Occipital lobe (tissue), 2 donors: ENCODE measurements around the gene SLC27A1. TPM values are rescaled to one million over a fixed set of nuclear protein-coding genes. Genes with fewer than 3 reads are reported as not detected.
"Not testable (repeated sequence)": the region's sequence is repeated elsewhere in the genome, so short reads cannot be mapped to it uniquely, and the experiment has no call there.

Experiments used
- DNase-seq: peaks from one replicate; lab custom pipeline; 2025; lab: John Stamatoyannopoulos, UW
- total RNA-seq: library from RNA; depleted of rRNA; stranded (reverse); fragments of >200 nt; gene quantifications from one replicate; pipeline ENCODE4 v1.2.3, GENCODE V29; 2014

Gene SLC27A1
- total RNA-seq, 1 donor from 2014 or later: 14.2 TPM

DNA sequence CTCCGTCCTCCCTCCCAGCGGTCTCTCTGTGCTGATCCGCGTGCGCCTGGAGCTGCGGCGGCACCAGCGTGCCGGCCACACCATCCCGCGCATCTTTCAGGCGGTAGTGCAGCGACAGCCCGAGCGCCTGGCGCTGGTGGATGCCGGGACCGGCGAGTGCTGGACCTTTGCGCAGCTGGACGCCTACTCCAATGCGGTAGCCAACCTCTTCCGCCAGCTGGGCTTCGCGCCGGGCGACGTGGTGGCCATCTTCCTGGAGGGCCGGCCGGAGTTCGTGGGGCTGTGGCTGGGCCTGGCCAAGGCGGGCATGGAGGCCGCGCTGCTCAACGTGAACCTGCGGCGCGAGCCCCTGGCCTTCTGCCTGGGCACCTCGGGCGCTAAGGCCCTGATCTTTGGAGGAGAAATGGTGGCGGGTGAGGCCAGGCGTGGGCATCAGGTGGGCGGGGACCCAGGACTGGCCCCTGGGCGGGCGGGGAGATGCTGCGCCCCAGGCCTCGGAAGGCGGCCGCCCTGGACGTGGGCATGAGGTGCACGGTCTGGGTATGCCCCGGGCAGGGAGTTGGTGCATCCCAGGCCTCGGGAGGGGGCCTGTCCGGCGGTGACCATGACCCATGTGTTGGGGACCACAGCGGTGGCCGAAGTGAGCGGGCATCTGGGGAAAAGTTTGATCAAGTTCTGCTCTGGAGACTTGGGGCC is 16.4 kb downstream of the SLC27A1 start:
- DNase-seq: no peak

- no peak for DNase-seq
These were observed 17.2 kb downstream of the SLC27A1 start for GRCh38 chr19:17487284-17488121.

GRCh38 chr19:17488593-17489391 is 18.5 kb downstream of the SLC27A1 start:
- no peak for DNase-seq

GRCh38 chr19:17489392-17490030 is 19.2 kb downstream of the SLC27A1 start:
- DNase-seq: no peak

DNA sequence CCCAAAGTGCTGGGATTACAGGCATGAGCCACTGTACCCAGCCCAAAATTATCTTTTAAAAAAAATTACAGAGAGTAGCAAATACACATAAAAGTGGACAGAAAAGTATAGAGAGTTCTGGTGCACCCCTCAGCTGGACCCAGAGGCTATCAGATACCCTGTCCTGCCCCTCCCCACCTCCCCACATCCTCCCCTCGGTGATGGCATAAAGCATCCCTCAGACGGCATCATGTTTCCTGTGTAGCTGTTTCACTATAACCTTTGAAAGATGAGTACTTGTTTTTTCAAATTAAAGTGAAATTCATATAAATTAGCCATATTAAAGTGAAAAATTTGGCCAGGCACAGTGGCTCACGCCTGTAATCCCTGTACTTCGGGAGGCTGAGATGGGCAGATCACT is 20.1 kb downstream of the SLC27A1 start:
- no peak for DNase-seq

DNA sequence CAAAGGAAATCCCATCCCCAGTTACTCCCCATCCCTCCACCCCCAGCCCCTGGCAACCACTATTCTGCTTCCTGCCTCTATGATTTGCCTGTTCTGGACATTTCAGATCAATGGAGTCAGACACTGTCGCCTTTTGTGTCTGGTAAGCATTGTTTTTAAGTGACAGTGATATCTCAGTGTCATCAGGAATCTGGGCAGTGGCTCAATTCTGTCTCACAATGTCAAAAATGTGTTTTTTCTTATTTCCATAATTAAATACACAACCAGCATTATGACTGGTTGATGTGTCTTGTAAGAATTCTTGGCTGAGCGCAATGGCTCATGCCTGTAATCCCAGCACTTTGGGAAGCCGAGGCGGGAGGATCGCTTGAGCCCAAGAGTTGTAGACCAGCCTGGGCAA is 21.0 kb downstream of the SLC27A1 start:
- no peak for DNase-seq

DNA sequence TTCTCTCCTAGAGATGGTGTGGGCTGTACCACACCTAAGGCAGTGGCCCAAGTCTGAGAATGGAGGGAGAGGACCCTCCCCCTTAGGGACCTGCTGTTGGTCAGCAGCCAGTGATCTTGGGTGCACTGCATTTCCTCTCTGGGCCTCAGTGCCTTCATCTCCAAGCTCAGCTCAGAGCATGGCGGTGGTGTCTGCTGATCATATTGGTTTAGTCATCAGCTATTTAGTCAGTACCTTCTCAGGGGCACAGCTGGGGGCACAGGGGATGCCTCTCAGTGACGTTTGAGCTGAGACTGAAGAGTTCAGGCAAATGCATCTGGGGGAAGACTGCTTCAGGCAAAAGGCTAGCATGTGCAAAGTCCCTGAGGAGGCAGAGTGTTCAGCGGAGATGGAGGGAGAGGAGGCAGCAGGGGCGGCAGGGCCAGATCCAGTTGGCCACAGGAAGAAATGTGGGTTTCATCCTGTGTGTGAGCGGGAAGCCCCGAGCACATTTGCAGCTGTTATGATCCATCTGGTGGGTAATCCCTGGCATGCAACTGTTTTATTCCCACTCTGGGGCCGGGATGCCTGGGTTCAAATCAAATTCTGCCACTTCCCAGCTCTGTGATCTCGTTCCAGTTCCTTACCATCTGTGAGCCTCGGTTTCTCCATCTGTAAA is 25.4 kb downstream of the SLC27A1 start:
- no peak for DNase-seq

DNA sequence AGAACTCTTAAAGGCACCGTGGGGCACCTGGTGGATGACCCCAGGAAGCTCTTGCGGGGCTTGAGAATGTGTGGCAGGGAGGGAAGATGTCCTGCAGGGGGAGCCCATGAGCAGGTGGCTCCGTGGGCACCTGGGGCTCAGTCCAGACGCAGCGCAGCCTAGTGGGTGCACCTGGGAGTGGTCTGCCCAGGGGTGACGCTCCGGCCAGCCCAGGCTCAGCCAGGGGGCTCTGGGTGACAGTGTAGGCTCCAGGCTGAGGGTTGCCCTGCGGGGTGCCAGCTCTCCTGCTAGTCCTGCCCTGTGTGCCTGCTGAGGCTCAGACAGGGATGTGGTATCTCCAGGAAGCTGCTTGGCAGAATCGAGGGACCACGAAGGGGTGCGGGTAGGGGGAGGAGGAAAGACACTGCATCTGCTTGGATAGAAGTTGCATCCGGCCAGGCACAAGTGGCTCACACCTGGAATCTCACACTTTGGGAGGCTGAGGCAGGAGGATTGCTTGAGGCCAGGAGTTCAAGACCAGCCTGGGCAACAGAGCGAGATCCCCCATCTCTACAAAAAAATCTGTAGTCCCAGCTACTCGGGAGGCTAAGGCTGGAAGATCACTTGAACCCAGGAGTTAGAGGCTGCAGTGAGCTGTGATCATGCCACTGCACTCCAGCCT is 26.1 kb downstream of the SLC27A1 start:
- no peak for DNase-seq

GRCh38 chr19:17497149-17497798 is 26.9 kb downstream of the SLC27A1 start:
- DNase-seq: no peak

DNA sequence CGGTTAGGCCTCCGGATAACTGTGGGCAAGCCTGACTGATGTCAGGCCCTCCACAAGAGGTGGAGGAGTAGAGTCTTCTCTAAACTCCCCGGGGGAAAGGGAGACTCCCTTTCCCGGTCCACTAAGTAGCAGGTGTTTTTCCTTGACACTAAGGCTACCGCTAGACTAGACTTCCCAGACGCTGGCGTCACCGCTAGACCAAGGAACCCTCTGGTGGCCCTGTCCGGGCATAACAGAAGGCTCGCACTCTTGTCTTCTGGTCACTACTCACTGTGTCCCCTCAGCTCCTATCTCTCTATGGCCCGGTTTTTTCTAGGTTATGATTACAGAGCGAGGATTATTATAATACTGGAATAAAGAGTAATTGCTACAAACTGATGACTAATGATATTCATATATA is 28.7 kb downstream of the SLC27A1 start:
- not testable (repeated sequence) for DNase-seq

- DNase-seq: no peak
These were observed 29.5 kb downstream of the SLC27A1 start for GRCh38 chr19:17499648-17500446.

- no peak for DNase-seq
These were observed 30.3 kb downstream of the SLC27A1 start for GRCh38 chr19:17500447-17501198.

DNA sequence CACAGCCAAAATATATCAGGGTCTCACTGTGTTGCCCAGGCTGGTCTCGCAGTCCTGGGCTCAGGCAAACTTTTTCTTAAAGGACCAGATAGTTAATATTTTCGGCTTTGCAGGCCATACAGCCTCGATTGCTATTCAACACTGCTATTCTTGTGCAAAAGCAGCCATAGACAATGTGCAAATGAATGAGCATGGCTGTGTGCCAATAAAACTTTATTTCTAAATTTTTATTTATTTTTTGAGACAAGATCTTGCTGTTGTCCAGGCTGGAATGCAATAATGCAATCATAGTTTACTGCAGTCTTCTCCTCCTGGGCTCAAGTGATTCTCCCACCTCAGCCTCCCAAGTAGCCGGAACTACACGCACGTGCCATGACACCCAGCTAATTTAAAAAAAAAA is 32.9 kb downstream of the SLC27A1 start:
- DNase-seq: no peak

DNA sequence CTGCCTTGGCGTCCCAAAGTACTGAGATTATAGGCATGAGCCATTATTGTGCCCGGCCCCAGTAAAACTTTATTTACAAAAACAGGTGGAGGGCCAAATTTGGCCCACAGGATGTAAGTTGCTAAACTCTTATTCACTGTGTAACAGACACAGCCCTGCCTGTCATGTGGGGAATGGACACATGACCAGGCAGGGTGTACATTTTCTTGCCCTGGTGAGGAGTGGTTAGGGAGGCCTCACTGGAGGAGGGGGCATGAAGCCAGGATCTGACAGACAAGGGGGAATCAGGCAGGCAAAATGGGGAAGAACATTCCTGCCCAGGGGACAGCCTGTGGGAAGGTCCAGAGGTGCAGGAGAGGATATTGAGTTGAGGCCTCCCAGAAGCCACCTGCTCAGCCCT is 33.7 kb downstream of the SLC27A1 start:
- no peak for DNase-seq

DNA sequence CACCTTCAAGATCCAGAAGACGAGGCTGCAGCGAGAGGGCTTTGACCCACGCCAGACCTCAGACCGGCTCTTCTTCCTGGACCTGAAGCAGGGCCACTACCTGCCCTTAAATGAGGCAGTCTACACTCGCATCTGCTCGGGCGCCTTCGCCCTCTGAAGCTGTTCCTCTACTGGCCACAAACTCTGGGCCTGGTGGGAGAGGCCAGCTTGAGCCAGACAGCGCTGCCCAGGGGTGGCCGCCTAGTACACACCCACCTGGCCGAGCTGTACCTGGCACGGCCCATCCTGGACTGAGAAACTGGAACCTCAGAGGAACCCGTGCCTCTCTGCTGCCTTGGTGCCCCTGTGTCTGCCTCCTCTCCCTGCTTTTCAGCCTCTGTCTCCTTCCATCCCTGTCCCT is 34.1 kb downstream of the SLC27A1 start:
- DNase-seq: no peak

GRCh38 chr19:17505223-17505622 is 34.9 kb downstream of the SLC27A1 start:
- no peak for DNase-seq

GRCh38 chr19:17506745-17507144 is 36.4 kb downstream of the SLC27A1 start:
- DNase-seq: no peak

DNA sequence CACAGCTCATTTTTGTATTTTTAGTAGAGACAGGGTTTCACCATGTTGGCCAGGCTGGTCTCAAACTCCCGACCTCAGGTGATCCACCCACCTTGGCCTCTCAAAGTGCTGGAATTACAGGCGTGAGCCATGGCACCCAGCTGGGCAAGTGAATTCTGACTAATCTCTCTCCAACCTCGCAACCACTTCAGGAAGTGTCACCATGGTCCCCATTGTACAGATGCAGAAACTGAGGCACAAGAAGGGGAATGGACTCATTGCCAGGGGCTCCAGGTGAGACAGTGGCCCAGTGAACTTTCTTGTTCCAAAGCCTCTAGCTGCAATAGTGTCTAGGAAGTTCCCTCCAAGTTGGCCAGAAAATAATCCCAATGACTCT is 38.2 kb downstream of the SLC27A1 start:
- not testable (repeated sequence) for DNase-seq
